Right lobe of liver (tissue), 4 donors: ENCODE data around the gene MEGF8.

Experiments
- CTCF ChIP-seq, 4 donors: fragments of 200-600 bp in 3 of 4; fragments of 450-650 bp in 1 of 4; IDR thresholded peaks; one replicate each; pipeline versions ENCODE4 v1.5.1 to v1.8.0; 2016 to 2022; ENCODE audit warnings: antibody characterized with exemption in 4 of 4, mild to moderate bottlenecking in 2 of 4
- POLR2A ChIP-seq: fragments of 450-650 bp; IDR thresholded peaks from one replicate; pipeline ENCODE4 v1.6.1; 2017; ENCODE audit warnings: antibody characterized with exemption, mild to moderate bottlenecking
- donor health status: DM: no; HTN: no; CAD: no.
- donor health status: DM: no; HTN: no; CAD: no.
- donor health status: DM: no; HTN: yes; CAD: no.

DNA sequence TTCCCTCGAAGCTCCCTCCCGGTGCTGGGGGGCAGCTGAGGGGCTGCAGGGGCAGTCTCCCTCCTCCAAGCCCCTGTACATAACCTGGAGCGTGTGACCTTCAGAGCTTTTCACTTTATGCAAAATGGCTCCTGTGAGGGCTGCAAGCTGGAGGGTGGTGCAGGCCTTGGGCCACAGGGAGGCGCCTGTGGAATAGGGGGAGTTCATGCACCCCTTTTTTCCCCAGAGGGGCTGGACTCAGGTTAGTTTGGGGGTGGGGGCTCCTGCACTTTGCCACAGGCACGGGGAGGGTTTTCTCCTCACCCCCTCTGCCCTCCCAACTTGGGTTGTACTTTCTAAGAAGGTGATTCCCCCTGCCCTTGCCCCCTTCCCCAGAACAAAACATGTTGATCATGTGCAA is 30.1 kb upstream of the MEGF8 start:
- TF ChIP-seq CTCF (IDR thresholded peaks at IDR 0.05): no peak
- TF ChIP-seq POLR2A: no peak
